ENCODE results near the gene DYNLT4. TPM values are rescaled to one million over a fixed set of nuclear protein-coding genes. Genes with fewer than 3 reads are reported as not detected.

Gene DYNLT4
- total RNA-seq, 4 donors from 2014 or later, result 0.67 to 1.0 TPM; not detected in 2

DNA sequence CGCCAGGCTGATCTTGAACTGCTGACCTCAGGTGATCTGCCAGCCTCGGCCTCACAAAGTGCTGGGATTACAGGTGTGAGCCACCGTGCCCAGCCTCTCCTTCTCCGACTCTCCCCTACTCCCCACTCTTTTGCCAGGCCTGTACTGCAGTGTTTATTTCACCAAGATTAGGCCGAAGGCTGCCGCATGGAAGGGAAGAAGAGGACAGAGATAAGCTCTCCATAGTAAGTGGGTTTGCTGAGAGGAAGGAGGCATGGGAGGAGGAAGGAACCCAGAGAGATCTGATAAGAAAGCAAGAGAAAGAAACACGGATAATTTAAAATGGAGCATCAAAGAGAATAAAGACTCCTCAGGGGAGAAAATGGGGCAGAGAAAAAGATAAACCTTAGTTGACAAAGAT, 27.2 kb upstream of the DYNLT4 start:
- DNase-seq, result no peak
- no peaks in the 10 kb centered on the region for H3K9me3 ChIP-seq
- H3K27ac ChIP-seq, result no peak overlapping the region
- no peak for TF ChIP-seq POLR2A (IDR thresholded peaks at IDR 0.05)
- TF ChIP-seq CTCF (IDR thresholded peaks at IDR 0.05), result no peak
- peaks cover 0 to 4% of the 10 kb centered on the region in 2 donors for H3K4me1 ChIP-seq
- no peaks in the 10 kb centered on the region for H3K36me3 ChIP-seq
- no peaks in the 10 kb centered on the region for H3K27me3 ChIP-seq
- 80 to 82% methylated on average over 7 of the region's 7 CpGs for WGBS, 2 donors
- intact Hi-C loops (cut with DNase I), result no loop called here
- no peak overlapping the region for H3K4me3 ChIP-seq (replicated peaks in 1 of 3)

- TF ChIP-seq POLR2A (IDR thresholded peaks at IDR 0.05) (no peak), CTCF (IDR thresholded peaks at IDR 0.05) (no peak)
- WGBS, 2 donors, result 65 to 67% methylated on average over 9 to 10 of the region's 13 CpGs
- no peak overlapping the region for H3K27ac ChIP-seq
- DNase-seq, result peak in 1 of 2 donors; percentile 36
- no peaks in the 10 kb centered on the region for H3K9me3 ChIP-seq
- intact Hi-C loops (cut with DNase I), result no loop called here
- H3K36me3 ChIP-seq, result no peaks in the 10 kb centered on the region
- peaks cover 0 to 4% of the 10 kb centered on the region in 2 donors for H3K4me1 ChIP-seq
- no peaks in the 10 kb centered on the region for H3K27me3 ChIP-seq
- no peak overlapping the region for H3K4me3 ChIP-seq (replicated peaks in 1 of 3)
Measured at GRCh38 chr1:44832056-44832705, 25.0 kb upstream of the DYNLT4 start.

DNA sequence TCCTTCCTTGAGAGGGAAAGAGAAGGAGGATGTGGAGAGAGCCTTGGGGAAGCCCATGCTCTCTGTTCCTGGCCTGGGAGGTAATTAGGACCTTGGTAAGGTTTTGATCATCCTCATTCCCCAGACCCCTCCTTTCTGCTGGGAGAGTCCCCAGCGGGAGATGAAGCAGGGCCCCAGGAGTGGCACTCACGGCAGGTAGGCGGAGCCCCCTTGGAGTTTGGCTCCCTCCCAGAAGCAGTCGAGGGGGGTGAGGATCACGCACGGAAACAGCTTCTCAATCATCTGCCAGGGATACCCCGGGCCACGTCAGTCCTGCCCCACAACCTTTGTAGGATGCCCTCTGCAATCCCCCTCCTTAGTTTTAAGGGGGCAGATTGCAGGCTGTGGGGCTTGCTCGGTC, 24.4 kb upstream of the DYNLT4 start:
- no peak for TF ChIP-seq POLR2A (IDR thresholded peaks at IDR 0.05)
- no peak for TF ChIP-seq CTCF (IDR thresholded peaks at IDR 0.05)
- Histone ChIP-seq H3K4me3 (replicated peaks in 1 of 3) (no peak overlapping the region), H3K4me1 (peaks cover 0 to 4% of the 10 kb centered on the region in 2 donors), H3K9me3 (no peaks in the 10 kb centered on the region), H3K27ac (no peak overlapping the region), H3K36me3 (no peaks in the 10 kb centered on the region), H3K27me3 (no peaks in the 10 kb centered on the region)
- intact Hi-C loops (cut with DNase I), result no loop called here
- WGBS, 2 donors, result 15 to 19% methylated on average over 8 to 9 of the region's 9 CpGs
- peak; percentile 43 to 52 for DNase-seq

- WGBS, 2 donors, result 88 to 91% methylated on average over 6 to 9 of the region's 10 CpGs
- no peak for TF ChIP-seq POLR2A (IDR thresholded peaks at IDR 0.05)
- no peak for TF ChIP-seq CTCF (IDR thresholded peaks at IDR 0.05)
- H3K27me3 ChIP-seq, result no peaks in the 10 kb centered on the region
- no peak overlapping the region for H3K27ac ChIP-seq
- no peak for DNase-seq
- intact Hi-C loops (cut with DNase I), result no loop called here
- no peaks in the 10 kb centered on the region for H3K9me3 ChIP-seq
- no peaks in the 10 kb centered on the region for H3K36me3 ChIP-seq
- H3K4me1 ChIP-seq, result peaks cover 0 to 4% of the 10 kb centered on the region in 2 donors
- no peak overlapping the region for H3K4me3 ChIP-seq (replicated peaks in 1 of 3)
Measured at GRCh38 chr1:44830900-44831304, 23.8 kb upstream of the DYNLT4 start.

DNA sequence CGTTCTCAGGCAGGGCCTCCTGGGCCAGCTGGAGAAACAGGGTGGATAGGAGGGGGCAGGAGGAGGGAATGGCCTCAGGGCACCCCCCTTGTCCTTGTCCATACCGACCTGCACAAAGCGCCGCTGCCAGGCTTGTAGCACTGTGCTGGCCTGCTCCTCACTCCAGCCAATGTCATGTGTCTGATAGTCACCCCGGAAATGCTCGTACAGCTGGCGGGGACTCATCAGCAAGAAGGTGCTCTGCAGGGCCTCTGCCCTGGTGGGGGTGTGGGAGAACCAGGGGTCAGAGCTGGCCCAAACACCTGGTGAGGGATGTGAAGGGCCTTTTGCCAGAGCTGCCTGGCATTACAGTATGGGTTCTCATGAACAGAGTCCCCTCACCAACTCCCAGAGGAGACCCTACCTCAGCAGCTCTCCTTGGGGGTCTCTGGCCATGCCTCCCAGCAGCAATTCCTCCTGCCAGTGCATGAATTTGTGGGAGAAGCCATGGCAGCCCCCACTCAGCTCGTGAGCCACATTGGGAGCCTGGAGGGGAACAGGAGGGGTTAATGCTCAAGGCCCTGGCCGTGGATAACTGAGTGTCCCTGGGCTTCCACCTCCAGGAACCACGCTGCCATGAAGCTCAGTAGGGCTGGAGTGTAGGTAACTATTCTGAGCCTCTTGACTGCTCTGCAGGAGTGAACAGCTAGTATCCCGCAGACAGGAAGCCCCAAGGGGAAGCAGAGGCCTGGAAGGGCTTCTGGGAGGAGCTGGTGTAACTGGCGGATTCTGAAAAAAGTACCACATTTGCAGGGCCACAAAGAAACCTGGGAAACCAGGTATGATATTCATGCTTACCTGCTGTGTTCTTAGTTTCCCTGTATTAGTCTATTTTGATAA, 22.6 kb upstream of the DYNLT4 start:
- no peaks in the 10 kb centered on the region for H3K36me3 ChIP-seq
- H3K27me3 ChIP-seq, result no peaks in the 10 kb centered on the region
- H3K4me3 ChIP-seq (replicated peaks in 1 of 3), result no peak overlapping the region
- peaks cover 0 to 4% of the 10 kb centered on the region in 2 donors for H3K4me1 ChIP-seq
- DNase-seq, result no peak
- H3K27ac ChIP-seq, result no peak overlapping the region
- 83 to 85% methylated on average over 11 to 12 of the region's 12 CpGs for WGBS, 2 donors
- TF ChIP-seq CTCF (IDR thresholded peaks at IDR 0.05) (no peak), POLR2A (IDR thresholded peaks at IDR 0.05) (no peak)
- intact Hi-C loops (cut with DNase I), result no loop called here
- no peaks in the 10 kb centered on the region for H3K9me3 ChIP-seq

Measured in thyroid gland (tissue), 4 donors.